Measurements from ENCODE around the gene ALK.

ALK gene

DNA sequence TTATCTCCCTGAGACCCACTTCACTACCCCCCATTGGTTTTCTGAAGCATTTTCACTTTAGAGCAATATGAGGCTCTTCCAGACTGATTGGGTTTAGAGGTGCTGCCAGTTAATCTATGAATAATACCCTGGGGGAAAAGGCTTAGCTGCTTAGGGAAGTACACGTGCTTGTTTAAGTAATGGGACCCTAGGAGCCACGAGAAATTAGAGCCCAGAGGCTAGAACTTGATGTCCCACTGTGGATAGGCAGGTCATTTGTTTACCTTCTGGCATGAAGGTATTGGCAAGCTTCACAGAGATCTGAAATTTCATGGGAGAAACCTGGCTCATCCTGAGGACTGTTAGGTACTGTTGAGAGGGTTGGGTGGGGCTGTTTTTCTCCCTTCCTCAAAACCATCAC lies 746.4 kb downstream of the ALK start:
- DNase-seq = no peak

DNA sequence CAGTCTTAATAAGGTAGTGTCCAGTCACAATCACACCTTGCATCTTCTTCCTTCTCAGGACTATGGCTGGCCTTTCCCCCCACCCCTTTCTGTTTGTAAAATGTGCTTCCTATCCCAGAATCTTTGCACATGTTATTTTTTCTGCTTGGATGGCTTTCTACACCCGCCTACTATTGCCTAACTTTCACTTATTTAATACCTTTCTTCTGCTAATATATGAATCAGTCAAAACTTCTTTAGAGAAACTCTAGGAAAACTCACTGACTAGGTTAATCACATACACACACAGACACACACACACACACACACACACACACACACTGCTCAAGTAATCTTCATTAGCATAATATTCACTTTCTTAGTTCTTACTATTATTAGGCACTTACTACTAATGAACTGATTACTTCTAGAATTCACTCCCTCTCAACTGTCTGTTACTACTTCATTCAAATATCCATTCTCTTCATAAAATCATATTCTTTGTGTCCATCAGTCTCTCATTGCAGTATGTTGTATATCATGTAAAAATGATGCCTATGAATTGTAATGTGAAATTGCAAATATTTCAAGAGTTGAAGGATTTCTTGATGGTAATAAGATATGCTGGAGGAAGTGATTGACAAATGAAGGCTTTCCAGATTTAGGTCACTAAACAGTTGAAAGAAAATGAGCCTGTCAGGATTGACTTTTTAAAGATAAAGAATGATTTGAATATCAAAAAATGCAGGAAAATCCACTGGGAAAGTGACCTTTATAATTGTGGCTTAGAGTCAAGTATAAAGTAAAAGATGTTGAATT lies 754.9 kb downstream of the ALK start:
- no peak for DNase-seq

DNA sequence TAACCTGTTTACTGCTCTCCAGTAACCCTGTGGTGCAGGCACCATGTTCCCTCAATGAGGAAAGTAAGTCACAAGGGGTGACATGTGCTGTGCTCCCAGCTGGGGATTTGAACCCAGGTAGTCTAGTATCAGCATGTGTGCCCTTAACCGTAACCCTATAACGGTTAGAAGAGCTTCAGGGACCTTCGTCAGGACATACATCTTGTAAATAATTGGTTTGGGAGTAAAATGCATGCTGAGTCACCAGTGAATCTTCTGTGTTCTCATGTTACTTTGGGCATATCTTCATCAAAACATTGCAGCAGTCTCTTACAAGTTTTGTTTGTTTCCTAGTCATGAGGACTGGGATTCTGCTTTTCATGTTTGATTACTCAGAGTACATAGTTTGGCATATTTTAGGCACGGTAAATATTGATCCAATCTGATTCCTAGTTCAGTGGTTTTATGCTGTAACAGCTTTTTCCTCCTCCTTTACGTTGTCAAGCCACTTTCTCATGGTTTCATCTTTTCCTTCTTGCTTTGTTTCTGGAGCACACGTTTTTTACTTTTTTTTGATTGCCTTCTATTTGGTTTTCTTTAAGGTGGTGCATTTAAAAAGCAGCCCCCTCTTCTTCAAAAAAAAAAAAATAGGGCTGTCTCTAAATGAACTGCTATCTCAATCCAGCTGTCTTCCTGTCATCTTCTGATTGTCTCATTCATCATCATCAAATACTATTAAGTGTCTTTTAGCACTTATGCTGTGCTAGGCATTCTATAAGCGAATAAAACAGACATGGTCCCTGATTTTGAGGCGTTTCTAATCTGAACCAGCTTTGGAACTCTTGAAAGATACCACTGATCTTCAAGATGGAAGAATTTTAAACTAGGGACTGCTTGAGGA lies 755.8 kb downstream of the ALK start:
- DNase-seq = no peak

DNA sequence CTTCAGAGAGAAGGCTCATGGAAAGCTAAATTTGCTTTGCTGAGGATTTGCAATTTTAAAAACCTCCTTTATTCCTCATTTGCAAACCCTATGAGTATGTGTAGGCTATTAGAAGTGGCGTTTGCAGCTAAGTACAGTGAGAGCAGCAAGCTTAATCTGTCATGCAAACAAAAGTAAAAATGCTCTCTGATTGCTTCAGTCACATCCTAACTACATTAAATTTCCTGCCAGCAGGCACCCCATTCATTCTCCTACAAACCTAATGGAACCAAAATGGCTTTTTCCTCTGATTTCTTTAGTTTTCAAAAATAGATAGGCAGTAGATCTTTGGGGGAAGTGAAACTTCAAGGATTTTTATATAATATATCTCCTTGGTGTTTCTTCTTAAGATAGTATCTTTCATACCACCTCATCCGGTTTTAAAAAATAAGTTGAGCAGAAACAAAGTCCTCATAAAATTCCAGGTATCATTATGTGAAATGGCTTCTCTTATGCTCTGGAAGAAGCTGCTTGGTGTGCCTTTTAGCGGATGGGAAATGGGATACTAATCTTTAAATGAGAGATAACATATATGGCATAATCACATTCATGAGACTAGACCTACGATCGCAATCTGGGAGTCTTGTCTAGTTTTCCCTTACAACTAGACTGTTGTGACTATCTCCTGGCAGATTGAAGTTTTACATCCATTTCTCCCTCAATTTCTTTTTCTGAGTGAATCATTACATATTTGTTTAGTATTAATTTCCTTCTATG lies 757.1 kb downstream of the ALK start:
- no peak for DNase-seq

DNA sequence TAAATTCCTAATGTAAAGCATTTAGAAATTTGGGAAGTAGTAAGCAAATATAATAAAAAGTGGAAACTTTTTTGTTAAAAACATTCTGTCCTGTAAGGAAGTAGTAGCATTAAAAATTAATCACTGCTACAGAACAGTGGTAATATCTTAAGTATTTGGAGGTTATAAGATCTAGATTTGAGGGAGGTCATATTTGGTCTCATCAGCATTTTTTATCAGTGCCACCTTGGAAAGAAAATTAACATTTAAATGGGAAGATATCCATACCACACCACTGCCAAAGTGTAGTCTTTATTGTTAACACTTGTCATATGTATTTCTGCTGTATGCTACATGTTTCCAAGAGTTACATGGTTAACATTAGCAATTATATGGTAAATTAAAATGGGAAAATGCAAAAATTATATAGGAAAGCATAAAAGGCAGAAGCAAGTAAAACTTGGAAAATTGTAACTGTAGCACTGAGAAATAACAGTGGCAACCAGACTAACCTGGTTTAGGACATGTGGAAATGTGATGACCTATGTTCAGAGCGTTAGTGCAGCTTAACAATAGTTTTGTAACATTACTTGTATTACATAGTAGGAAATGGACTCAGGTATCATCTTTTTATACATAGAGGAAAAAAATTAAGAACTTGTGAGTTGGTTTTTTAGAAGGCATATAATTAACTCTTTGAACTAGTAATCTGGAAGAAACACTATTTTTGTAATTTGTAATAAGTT lies 759.0 kb downstream of the ALK start:
- DNase-seq = no peak

DNA sequence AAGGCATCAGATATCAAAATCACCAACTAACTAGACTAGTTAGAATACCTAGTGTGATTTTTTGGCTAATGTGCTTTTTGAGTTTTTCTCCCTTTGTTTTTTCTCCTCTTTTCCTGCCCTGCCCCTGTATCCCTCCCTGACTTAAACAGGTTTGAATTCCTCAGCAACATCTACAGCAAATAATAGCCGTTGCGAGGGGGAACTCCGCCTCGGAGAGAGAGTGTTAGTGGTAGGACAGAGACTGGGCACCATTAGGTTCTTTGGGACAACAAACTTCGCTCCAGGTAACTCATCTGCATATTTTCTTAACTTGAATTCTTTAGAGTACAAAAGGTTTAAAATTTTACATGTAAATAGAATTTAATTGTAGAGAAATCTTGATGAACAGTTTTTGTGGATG lies 761.2 kb downstream of the ALK start:
- DNase-seq = no peak

DNA sequence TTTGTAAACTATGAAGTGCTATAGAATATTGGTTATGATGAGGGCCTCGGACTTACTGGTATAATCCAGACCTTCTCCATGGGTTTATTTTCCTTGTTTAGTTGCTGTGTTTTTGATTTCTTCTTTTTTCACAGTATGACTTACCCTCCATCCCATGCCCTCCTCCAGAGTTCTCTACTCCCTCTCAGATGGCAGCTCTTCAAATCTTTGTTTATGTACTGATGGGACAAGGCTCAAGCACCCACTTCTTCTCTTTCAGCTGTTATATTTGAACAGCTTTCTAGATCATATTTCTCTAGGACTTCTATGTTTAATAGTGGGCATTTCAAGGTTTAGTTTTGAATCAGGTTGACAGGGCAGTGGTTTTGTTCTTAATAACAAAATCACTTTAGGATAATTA lies 762.3 kb downstream of the ALK start:
- no peak for DNase-seq

DNA sequence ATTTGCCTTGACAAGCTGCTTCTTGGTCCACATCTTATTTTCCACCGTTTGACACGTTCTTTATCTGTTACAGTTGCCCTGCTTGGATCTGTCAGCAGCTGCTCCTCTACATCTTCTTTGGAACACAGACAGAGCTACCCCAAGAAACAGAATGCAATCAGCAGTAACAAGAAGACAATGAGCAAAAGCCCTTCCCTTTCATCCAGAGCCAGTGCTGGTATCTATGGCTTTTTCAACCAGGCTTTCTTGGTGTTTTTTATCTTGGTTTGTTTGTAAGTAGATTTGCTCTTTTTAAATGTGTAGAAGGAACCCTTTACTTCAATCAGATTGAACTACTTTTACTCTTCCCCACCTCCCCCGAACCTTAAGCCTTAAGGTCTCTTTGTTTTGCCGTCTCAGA lies 764.3 kb downstream of the ALK start:
- no peak for DNase-seq

DNA sequence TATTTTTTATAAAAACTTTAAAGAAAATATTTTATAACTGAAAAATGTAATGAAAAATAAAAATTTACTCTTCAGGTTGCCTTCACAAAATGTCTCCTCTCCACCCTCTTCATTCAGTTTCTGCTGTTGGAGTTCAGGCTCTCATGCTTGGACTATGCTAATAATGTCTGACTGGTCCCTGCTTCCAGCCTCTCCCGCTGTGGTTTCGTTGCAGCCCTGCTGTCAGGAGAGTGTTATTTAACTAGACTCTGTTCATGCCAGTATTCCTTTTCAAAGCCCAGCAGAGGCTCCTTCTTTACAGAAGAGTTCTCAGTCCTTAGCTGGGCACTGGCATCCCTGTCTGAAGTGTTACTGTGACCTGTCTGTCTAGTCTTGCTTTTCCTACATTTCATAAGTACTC lies 765.8 kb downstream of the ALK start:
- no peak for DNase-seq

DNA sequence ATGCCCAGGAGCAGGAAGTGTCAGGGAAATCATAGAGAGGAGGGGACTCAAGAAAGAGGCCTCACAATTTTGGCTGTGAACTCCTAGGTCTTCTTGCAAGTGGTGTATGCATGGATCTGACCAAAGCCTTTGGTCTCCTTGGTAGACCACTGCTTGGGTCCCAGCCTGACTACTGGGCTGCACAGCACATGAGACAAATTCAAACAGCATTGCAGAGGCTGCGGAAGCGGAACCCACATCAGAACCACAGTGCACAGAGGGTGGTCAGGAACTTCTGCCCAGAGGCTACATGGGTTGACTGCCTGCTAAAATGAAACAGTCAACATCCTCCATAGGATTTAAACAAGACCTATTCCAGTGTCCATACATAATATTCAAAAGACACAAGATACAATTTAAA lies 766.8 kb downstream of the ALK start:
- DNase-seq = no peak

DNA sequence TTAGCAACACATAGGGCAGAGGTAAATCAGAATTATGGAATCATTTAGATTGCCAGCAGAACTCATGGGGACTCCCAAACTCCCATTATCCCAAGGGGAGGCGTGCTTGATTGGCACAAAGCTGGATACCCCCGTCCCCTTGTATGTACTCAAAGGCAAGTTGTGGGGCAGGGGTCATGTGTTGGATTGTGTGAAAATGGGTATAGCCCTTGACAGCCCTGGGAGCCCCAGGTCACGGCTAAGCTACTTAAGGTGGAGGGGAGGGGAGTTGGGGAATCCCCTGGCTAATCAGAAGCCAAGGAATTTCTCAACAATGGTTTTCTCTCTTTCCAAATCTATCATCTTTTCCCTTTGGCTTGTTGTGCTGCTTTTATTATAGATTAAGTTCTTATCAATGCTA lies 773.4 kb downstream of the ALK start:
- no peak for DNase-seq

DNA sequence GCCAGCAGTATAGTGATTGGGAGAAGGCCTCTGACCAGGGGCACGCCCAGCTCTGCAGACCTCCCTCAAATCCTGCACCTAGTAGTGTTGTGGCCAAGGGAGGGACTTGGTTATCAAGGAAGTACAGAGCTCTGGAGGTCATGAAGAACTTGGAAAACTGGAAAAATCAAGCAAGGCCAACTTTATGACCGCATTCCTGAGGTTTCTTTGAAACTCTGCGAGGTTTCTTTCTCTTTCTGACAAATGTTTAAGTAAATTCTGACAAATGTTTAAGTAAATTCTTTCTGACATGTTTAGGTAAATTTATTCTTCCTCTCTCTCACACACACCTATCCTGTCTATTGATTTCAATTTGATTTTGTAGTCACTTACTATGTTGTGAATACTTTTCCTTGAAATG lies 775.2 kb downstream of the ALK start:
- DNase-seq = no peak

DNA sequence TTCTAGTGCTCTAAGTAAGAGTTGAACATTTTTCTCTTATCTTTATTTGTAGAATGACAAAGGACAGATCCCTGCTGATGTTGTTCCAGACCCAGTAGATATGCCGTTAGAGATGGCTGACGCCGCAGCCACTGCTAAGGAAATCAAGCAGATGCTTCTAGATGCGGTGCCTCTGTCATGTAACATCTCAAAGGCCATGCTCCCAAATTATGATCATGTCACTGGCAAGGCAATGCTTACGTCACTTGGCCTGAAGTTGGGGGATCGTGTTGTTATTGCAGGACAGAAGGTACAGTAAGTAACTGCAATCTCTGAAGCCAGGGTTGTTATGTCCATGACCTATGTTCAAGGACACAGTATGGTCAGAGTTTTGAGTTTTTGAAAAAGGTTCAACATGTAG lies 777.7 kb downstream of the ALK start:
- DNase-seq = no peak
